ENCODE data around the gene ERC1. TPM values are rescaled to one million over a fixed set of nuclear protein-coding genes. Genes with fewer than 3 reads are reported as not detected.
"Not testable (repeated sequence)": the region's sequence is repeated elsewhere in the genome, so short reads cannot be mapped to it uniquely, and the experiment has no call there.

The ERC1 gene
- polyA plus RNA-seq, 4 donors, result 36.8 to 40.8 (median 37.5) TPM

DNA sequence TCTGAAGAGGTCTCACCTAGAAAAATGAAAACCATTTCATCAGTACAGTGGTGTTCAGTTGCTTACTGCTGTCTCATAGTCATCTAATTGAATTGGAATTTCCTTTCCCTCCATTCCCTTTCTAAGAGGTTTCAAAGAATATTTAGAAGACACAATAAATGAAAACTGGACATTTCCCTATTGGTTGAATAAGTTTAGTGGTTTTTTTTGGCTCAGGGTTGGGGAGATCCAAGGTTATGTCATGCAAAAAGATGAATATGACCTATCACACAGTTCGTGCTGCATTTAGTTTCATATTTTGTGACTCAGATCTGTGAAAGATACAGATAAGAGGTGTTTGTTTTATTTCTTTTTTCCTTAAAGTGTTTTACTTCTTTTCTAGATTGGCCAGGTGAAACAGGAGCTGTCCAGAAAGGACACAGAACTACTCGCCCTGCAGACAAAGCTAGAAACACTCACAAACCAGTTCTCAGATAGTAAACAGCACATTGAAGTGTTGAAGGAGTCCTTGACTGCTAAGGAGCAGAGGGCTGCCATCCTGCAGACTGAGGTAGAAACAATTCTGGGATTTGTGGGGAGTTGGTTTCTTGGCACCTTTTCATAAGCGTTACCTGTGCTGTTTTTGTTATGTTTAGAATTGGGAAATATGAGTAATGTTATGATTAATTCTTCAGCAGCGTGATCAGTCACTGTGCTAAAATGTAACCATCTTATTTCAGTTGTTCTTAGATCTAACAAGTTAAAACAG lies 124.6 kb downstream of the ERC1 start:
- DNase-seq (ENCODE audit: low read depth in 4 of 4, low spot score in 3 of 4), result no peak

GRCh38 chr12:1117371-1117770 lies 126.3 kb downstream of the ERC1 start:
- DNase-seq (ENCODE audit: low read depth in 4 of 4, low spot score in 3 of 4), result no peak

GRCh38 chr12:1117970-1118563 lies 127.0 kb downstream of the ERC1 start:
- peak; percentile 52 to 68 (median 68) for DNase-seq (ENCODE audit: low read depth in 4 of 4, low spot score in 3 of 4)

DNA sequence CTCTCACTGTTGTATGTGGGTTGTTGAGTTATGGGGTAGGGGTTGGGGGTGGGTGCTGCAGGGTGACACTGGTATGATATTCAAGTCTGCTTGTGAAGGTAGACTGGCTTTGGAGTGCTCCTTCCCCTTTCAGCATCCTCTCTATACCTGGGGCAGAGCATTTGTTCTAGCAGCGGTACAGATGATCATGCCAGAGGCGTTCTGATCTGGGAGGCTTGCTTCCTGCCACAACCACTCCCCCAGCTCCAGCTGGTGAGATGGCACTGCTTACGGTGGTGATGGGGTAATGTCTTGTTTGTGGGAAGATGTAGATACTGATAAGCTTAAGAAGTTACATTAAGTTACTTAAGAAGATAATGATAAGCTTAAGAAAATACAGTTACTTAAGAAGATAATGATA lies 131.8 kb downstream of the ERC1 start:
- DNase-seq (ENCODE audit: low read depth in 4 of 4, low spot score in 3 of 4), result no peak

DNA sequence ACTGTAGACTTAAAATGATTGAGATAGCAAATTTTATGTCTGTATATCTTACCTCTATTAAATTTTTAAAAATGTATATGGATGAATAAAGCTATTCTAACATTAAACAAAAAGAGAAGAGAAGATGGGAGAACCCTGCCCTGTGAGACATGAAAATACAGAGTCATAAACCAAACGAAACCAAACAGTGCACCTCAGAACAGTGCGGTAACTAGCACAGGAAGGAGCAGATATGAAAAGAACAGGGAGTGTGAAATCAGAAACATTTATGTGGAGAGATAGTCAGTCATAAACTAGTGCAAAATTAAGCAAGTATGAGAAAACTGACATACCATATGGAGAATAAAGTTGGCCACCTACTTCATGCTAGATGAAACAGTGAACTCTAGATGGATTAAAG lies 135.1 kb downstream of the ERC1 start:
- no peak for DNase-seq (ENCODE audit: low read depth in 4 of 4, low spot score in 3 of 4)

DNA sequence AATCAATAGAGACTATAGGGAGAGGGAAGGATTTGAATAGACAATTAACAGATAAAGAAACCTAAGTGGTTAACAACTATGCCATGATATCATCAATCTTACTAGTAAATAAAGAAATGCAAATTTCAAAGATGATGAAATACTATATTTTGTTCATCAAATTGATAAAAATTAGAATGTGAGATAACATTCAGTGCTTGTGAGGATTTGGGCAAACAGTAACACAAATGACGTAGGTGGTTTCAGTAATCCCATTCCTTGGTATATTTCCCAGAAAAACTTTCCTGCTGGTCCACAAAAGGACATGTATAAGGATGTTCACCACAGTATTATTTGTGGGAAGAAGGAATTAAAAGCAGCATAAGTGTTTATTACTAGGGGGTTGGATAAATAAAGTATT lies 136.0 kb downstream of the ERC1 start:
- DNase-seq (ENCODE audit: low read depth in 4 of 4, low spot score in 3 of 4), result no peak

DNA sequence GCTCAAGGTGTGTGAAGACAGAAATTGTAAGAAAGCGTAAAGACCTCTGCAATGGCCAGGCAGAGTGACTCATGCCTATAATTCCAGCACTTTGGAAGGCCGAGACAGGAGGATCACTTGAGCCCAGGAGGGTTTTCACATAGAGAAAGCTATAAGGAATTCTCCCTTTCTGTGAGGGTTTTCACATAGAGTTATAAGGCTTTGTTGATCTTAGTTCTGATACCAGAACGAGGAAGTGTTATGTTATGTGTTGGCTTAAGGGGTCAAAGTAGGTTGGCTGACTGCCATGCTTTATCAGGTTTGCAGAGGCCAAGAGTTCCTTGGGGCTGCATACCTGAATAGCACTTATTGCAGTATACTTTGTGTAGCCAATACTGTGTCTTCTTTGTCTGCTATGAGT lies 139.1 kb downstream of the ERC1 start:
- DNase-seq (ENCODE audit: low read depth in 4 of 4, low spot score in 3 of 4), result peak in 1 of 4 donors; percentile 3

DNA sequence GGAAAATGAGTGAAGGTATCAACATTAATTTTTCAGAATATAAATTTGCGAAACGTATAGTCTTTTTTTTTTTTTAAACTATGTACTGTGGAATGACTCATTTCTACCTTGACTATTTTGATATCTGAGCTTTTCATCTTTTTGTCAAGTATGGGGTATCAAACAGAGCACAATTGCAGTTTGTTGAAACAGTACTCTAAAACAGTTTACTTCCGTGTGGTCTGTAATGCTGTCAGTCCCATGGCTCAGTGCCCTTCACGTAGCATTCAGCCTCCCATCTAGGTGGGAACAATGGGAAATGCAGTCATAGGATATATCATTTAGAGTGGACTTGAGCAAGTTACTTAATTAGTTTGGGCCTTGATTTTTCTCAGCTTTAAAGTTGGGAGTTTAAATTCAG lies 139.5 kb downstream of the ERC1 start:
- no peak for DNase-seq (ENCODE audit: low read depth in 4 of 4, low spot score in 3 of 4)

DNA sequence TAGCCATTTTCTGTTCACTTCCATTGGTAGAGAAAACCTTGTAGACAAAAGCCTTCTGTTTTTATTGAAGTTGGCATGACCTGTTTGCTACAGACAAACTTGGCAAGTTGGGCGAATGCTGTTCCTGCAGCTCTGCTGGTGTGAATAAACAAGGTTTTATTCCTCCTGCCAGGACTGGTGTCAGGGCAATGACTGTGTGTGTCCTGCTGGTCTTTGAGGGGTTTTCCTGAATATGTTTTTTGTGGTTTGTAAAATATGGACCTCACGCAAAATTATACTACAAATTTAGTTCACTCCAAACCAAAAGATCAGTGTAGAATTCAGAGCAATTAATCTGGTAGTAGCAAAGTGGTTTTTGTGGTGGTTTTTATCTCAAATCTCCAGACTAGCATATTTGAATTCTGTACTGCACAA lies 140.8 kb downstream of the ERC1 start:
- no peak for DNase-seq (ENCODE audit: low read depth in 4 of 4, low spot score in 3 of 4)

DNA sequence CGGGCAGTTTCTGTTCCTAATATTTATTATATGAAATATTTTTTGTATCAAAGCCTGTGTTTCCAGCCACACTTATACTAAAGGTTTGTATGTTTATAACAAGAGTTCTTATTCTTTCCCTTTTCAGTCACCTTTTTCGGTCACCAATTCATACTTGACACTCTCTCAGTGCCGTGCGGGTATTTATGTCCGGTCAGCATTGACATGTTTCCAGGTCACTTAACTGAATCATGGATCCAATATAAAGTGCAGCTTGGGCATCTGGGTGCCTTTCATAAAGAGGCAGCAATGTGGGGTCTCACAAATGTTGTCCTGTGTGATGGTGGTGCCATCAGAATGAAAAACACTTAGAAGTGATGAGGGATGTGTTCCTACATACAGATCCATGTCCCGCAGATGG lies 141.3 kb downstream of the ERC1 start:
- no peak for DNase-seq (ENCODE audit: low read depth in 4 of 4, low spot score in 3 of 4)

GRCh38 chr12:1138691-1139090 lies 147.7 kb downstream of the ERC1 start:
- DNase-seq (ENCODE audit: low read depth in 4 of 4, low spot score in 3 of 4), result no peak

GRCh38 chr12:1146758-1147157 lies 155.7 kb downstream of the ERC1 start:
- DNase-seq (ENCODE audit: low read depth in 4 of 4, low spot score in 3 of 4), result not testable (repeated sequence)

DNA sequence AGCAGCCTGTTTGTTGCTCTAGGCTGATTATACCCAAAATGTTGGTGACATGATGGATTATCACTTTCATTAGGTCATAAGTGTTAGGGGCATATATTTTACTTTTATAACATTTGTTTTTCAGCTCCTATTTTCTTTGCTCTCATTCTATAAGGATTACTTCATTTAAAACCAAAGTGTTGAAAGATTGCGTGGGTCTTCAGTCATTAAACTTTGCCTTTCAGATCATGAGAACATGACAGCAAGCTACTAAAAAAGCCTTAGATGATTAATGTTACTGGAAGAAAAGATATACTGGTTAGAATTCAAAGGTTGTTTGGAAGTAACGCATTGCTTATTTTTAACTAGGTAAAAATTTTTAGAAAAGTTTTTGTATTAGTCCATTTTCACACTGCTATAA lies 156.8 kb downstream of the ERC1 start:
- no peak for DNase-seq (ENCODE audit: low read depth in 4 of 4, low spot score in 3 of 4)

DNA sequence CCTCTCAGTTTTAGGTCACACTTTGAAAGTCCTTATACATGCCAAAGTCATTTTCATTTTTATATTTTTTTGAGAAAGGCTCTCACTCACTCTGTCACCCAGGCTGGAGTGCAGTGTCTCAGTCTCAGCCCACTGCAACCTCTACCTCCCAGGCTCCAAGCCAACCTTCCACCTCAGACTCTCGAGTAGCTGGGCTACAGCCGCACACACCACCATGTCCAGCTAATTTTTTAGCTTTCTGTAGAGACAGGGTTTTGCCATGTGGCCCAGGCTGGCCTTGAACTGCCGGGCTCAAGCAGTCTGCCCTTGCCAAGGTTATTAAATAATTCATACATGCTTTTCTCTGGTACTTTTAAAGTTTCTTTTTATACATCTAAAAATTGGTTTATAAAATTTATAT lies 166.0 kb downstream of the ERC1 start:
- DNase-seq (ENCODE audit: low read depth in 4 of 4, low spot score in 3 of 4), result no peak

- DNase-seq (ENCODE audit: low read depth in 4 of 4, low spot score in 3 of 4), result no peak
Observed at GRCh38 chr12:1161197-1161596, 170.2 kb downstream of the ERC1 start.

- peak in 1 of 4 donors; percentile 5 for DNase-seq (ENCODE audit: low read depth in 4 of 4, low spot score in 3 of 4)
Observed at GRCh38 chr12:1162081-1162760, 171.2 kb downstream of the ERC1 start.

DNA sequence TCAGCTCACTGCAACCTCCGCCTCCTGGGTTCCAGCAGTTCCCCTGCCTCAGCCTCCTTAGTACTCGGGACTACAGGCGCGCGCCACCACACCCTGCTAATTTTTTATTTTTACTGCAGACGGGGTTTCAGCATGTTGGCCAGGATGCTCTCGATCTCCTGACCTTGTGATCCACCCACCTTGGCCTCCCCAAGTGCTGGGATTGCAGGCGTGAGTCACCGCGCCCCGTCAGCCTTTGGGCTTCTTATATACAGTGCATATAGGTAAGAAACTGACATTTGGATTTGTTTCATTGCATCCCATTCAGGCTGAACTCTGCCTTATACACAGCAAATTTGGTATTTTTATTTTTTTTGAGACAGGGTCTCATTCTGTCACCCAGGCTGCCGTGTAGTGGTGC lies 176.8 kb downstream of the ERC1 start:
- DNase-seq (ENCODE audit: low read depth in 4 of 4, low spot score in 3 of 4), result no peak

GRCh38 chr12:1170411-1170810 lies 179.4 kb downstream of the ERC1 start:
- DNase-seq (ENCODE audit: low read depth in 4 of 4, low spot score in 3 of 4), result no peak

- DNase-seq (ENCODE audit: low read depth in 4 of 4, low spot score in 3 of 4), result peak in 3 of 4 donors; percentile 12 to 48 (median 35)
Observed at GRCh38 chr12:1171657-1172408, 180.8 kb downstream of the ERC1 start.

- no peak for DNase-seq (ENCODE audit: low read depth in 4 of 4, low spot score in 3 of 4)
Observed at GRCh38 chr12:1173781-1174617, 183.0 kb downstream of the ERC1 start.

All from right renal pelvis (tissue), 4 donors.